H1 (cell line): ENCODE measurements around the gene ANP32D. TPM values are rescaled to one million over a fixed set of nuclear protein-coding genes. Genes with fewer than 3 reads are reported as not detected.

ENCODE experiments used
- CTCF ChIA-PET: fragments of 300-600 bp; sonication (Branson Sonifier 250); formaldehyde crosslinking; loops from one replicate; lab custom pipeline; 2021; ENCODE audit not compliant: partially characterized antibody; lab: Charles Lee
- POLR2A ChIA-PET: fragments of 300-600 bp; sonication (Branson Sonifier 250); formaldehyde crosslinking; loops from one replicate; lab custom pipeline; 2021; ENCODE audit warnings: inconsistent platforms; ENCODE audit not compliant: partially characterized antibody; lab: Charles Lee
- DNase-seq, 2 experiments: peaks; one replicate each; pipeline versions ENCODE4 v3.0.0 to v3.0.0-alpha.2; 2010 to 2022; ENCODE audit warnings: low spot score in 2 of 2, low read depth in 1 of 2, mixed read lengths in 1 of 2
- FAIRE-seq: peaks from 2 replicates; lab custom pipeline; 2011; peaks lifted over from hg19 to GRCh38; lab: Jason Lieb, UNC
- H2AFZ ChIP-seq: 2 replicates; pipeline ENCODE4 v1.8.1; 2012; ENCODE audit warnings: low read length, inconsistent platforms
- H2AK5ac ChIP-seq: 2 replicates; pipeline ENCODE4 v1.6.1; 2013; ENCODE audit warnings: low read depth, low read length
- H2BK120ac ChIP-seq: replicated peaks from 2 replicates; pipeline ENCODE3; 2013; ENCODE audit warnings: low read depth, low read length, inconsistent platforms
- H2BK12ac ChIP-seq: 2 replicates; pipeline ENCODE4 v1.6.1; 2013; ENCODE audit warnings: low read depth, low read length
- H2BK15ac ChIP-seq: 2 replicates; pipeline ENCODE4 v1.6.1; 2013; ENCODE audit warnings: low read length
- H2BK20ac ChIP-seq: 2 replicates; pipeline ENCODE4 v1.6.1; 2013; ENCODE audit warnings: low read length
- H2BK5ac ChIP-seq: 2 replicates; pipeline ENCODE4 v1.6.1; 2013; ENCODE audit warnings: low read depth, low read length
- H3K14ac ChIP-seq: 2 replicates; pipeline ENCODE4 v1.6.1; 2013; ENCODE audit warnings: inconsistent platforms; ENCODE audit not compliant: insufficient read length
- H3K18ac ChIP-seq: 2 replicates; pipeline ENCODE4 v1.6.1; 2013; ENCODE audit warnings: low read length; ENCODE audit errors: extremely low read depth
- H3K23ac ChIP-seq: 2 replicates; pipeline ENCODE4 v1.6.1; 2013; ENCODE audit warnings: inconsistent platforms; ENCODE audit not compliant: insufficient read length
- H3K23me2 ChIP-seq: 2 replicates; pipeline ENCODE4 v1.6.1; 2013; ENCODE audit warnings: low read depth, low read length
- H3K27ac ChIP-seq: 2 replicates; pipeline ENCODE4 v1.6.1; 2011; ENCODE audit warnings: low read depth, low read length, inconsistent platforms
- H3K27me3 ChIP-seq, 4 experiments: replicated peaks in 1 of 4; 1 replicate in 1 of 4; 2 replicates in 3 of 4; pipeline versions ENCODE4 v1.6.1 to v1.8.1; 2011 to 2013; ENCODE audit warnings: low read length in 3 of 4, mild to moderate bottlenecking in 3 of 4, inconsistent platforms in 2 of 4, mixed read lengths in 2 of 4, moderate library complexity in 1 of 4; ENCODE audit not compliant: control insufficient read depth in 3 of 4, insufficient read depth in 3 of 4; ENCODE audit errors: extremely low read depth in 1 of 4
- H3K36me3 ChIP-seq, 4 experiments: 2 replicates each; pipeline versions ENCODE4 v1.6.1 to v1.8.1; 2011 to 2013; ENCODE audit warnings: mild to moderate bottlenecking in 4 of 4, low read length in 3 of 4, moderate library complexity in 2 of 4, control low read depth in 1 of 4, inconsistent platforms in 1 of 4; ENCODE audit not compliant: insufficient read depth in 4 of 4, control insufficient read depth in 2 of 4
- H3K4ac ChIP-seq: replicated peaks from 2 replicates; pipeline ENCODE3; 2013; ENCODE audit warnings: low read length, low read depth, mixed read lengths, inconsistent platforms; ENCODE audit not compliant: insufficient read length
- H3K4me1 ChIP-seq, 4 experiments: replicated peaks in 1 of 4; 1 replicate in 1 of 4; 2 replicates in 3 of 4; pipeline versions ENCODE4 v1.6.1 to v1.8.1; 2011 to 2013; ENCODE audit warnings: low read length in 3 of 4, inconsistent platforms in 2 of 4, mixed read lengths in 1 of 4; ENCODE audit not compliant: insufficient read depth in 4 of 4, control insufficient read depth in 3 of 4
- H3K4me2 ChIP-seq, 2 experiments: 2 replicates each; pipeline versions ENCODE4 v1.6.1 to v1.8.1; 2011 to 2013; ENCODE audit warnings: low read depth in 2 of 2, low read length in 2 of 2, control low read depth in 1 of 2, inconsistent platforms in 1 of 2, mild to moderate bottlenecking in 1 of 2; ENCODE audit not compliant: insufficient read depth in 1 of 2
- H3K4me3 ChIP-seq, 4 experiments: fragments of 200-600, 300-600 bp in 1 of 4; sonication (generic), shearing (Covaris generic), sonication (Bioruptor Twin) in 1 of 4; 2 replicates each; pipeline versions ENCODE4 v1.5.1 to v1.8.1; 2011 to 2016; ENCODE audit warnings: low read length in 4 of 4, low read depth in 3 of 4, control low read depth in 2 of 4, inconsistent platforms in 2 of 4, mild to moderate bottlenecking in 2 of 4, mixed read lengths in 1 of 4, moderate library complexity in 1 of 4; ENCODE audit not compliant: insufficient read depth in 2 of 4; ENCODE audit errors: extremely low read depth in 1 of 4
- H3K56ac ChIP-seq: replicated peaks from 2 replicates; pipeline ENCODE3; 2013; ENCODE audit warnings: low read depth, mild to moderate bottlenecking, mixed read lengths, low read length, inconsistent platforms; ENCODE audit not compliant: insufficient read length
- H3K79me1 ChIP-seq: 2 replicates; pipeline ENCODE4 v1.6.1; 2013; ENCODE audit warnings: low read depth, low read length, control low read depth
- H3K79me2 ChIP-seq, 2 experiments: 2 replicates each; pipeline versions ENCODE4 v1.6.1 to v1.8.1; 2012 to 2013; ENCODE audit warnings: low read length in 2 of 2, mild to moderate bottlenecking in 2 of 2, inconsistent platforms in 1 of 2; ENCODE audit not compliant: insufficient read depth in 2 of 2, control insufficient read depth in 1 of 2
- H3K9ac ChIP-seq, 4 experiments: replicated peaks in 1 of 4; 1 replicate in 1 of 4; 2 replicates in 3 of 4; pipeline versions ENCODE4 v1.6.1 to v1.8.1; 2011 to 2013; ENCODE audit warnings: low read depth in 3 of 4, low read length in 3 of 4, control low read depth in 2 of 4, mild to moderate bottlenecking in 2 of 4, moderate library complexity in 2 of 4, inconsistent platforms in 1 of 4; ENCODE audit errors: extremely low read depth in 1 of 4
- H3K9me3 ChIP-seq, 2 experiments: 2 replicates each; pipeline versions ENCODE4 v1.6.1 to v1.8.1; 2012 to 2013; ENCODE audit warnings: mild to moderate bottlenecking in 2 of 2, moderate library complexity in 2 of 2, control low read depth in 1 of 2, inconsistent platforms in 1 of 2, low read depth in 1 of 2, low read length in 1 of 2, mixed read lengths in 1 of 2; ENCODE audit not compliant: insufficient read depth in 2 of 2
- H4K20me1 ChIP-seq, 2 experiments: replicated peaks in 1 of 2; 2 replicates each; pipeline versions ENCODE3 to v1.8.1; 2011 to 2013; ENCODE audit warnings: inconsistent platforms in 2 of 2, low read length in 2 of 2, mild to moderate bottlenecking in 1 of 2; ENCODE audit not compliant: insufficient read depth in 2 of 2, control insufficient read depth in 1 of 2
- H4K5ac ChIP-seq: 2 replicates; pipeline ENCODE4 v1.6.1; 2013; ENCODE audit warnings: low read length, low read depth, mixed read lengths, inconsistent platforms; ENCODE audit not compliant: insufficient read length
- H4K8ac ChIP-seq: 2 replicates; pipeline ENCODE4 v1.8.0; 2013; ENCODE audit warnings: mild to moderate bottlenecking, moderate library complexity, low read length, inconsistent platforms; ENCODE audit not compliant: insufficient read depth; ENCODE audit errors: extremely low read depth
- H4K91ac ChIP-seq: replicated peaks from 2 replicates; pipeline ENCODE3; 2013; ENCODE audit warnings: low read length, mixed read lengths, inconsistent platforms; ENCODE audit not compliant: insufficient read length
- CHD2 ChIP-seq: IDR thresholded peaks from 2 replicates; pipeline ENCODE4 v1.6.1; 2012; ENCODE audit warnings: low read length, improper control_type of control experiment
- MAFK ChIP-seq: IDR thresholded peaks from 2 replicates; pipeline ENCODE4 v1.6.1; 2012; ENCODE audit warnings: low read depth, mild to moderate bottlenecking, improper control_type of control experiment, low read length
- NANOG ChIP-seq: IDR thresholded peaks from 2 replicates; pipeline ENCODE4 v1.6.1; 2011; ENCODE audit warnings: low read length, low read depth, mild to moderate bottlenecking, inconsistent platforms; ENCODE audit not compliant: insufficient read depth, poor library complexity, severe bottlenecking
- SAP30 ChIP-seq: fragments of 300-600 bp; sonication (generic); IDR thresholded peaks from 2 replicates; pipeline ENCODE4 v1.7.1; 2012; ENCODE audit warnings: low read length, moderate library complexity, mild to moderate bottlenecking, inconsistent platforms; ENCODE audit not compliant: insufficient read depth, insufficient replicate concordance
- TAF7 ChIP-seq: optimal IDR thresholded peaks from 2 replicates; pipeline ENCODE3; 2011; ENCODE audit warnings: low read depth, mild to moderate bottlenecking, inconsistent platforms, low read length, moderate library complexity, borderline replicate concordance
- WGBS, 2 experiments: shearing (Covaris generic) in 1 of 2; methylation state at CpG; one replicate each; pipeline versions ENCODE4 v1.1.6 to v1.1.7; 2013 to 2015; ENCODE audit warnings: low lambda C conversion rate in 2 of 2, mixed read lengths in 2 of 2, inconsistent platforms in 1 of 2, low coverage in 1 of 2, missing lambda C conversion rate in 1 of 2; ENCODE audit not compliant: insufficient replicate concordance in 2 of 2, insufficient coverage in 1 of 2, insufficient read length in 1 of 2; ENCODE audit errors: extremely low coverage in 1 of 2, missing lambda C conversion rate in 1 of 2; 5-methylcytosine and 5-hydroxymethylcytosine counted together
- polyA plus RNA-seq, 7 experiments: library from polyadenylated mRNA; depleted of rRNA in 3 of 7; stranded (reverse) in 5 of 7; unstranded in 2 of 7; fragments of >200 nt in 5 of 7; fragments of 200-250 nt in 2 of 7; gene quantifications; 1 replicate in 5 of 7; 2 replicates in 1 of 7; 4 replicates in 1 of 7; pipeline versions ENCODE4 v1.2.1 to v1.2.3, GENCODE V29; 2011 to 2013; ENCODE audit warnings: missing spikeins in 2 of 7, mixed read lengths in 2 of 7
- total RNA-seq: library from RNA; stranded (reverse); fragmentation: NEBNext Ultra II Directional; extraction: Animal tissue kit (Norgen Biotek cat#: 25700); gene quantifications from 2 replicates; pipeline ENCODE4 v1.2.1, GENCODE V29; 2021

The ANP32D gene
- total and polyA plus RNA-seq, 2 of the 8 experiments (the other 6 are each of a cell fraction or from before 2014, with no cell fraction given): not detected

- H4K91ac ChIP-seq: no peak overlapping the region
- peaks cover 25 to 32% of the 10 kb centered on the region in 2 experiments for H3K9me3 ChIP-seq
- H3K79me2 ChIP-seq: no peaks in the 10 kb centered on the region
- H2BK120ac ChIP-seq: no peak overlapping the region
- CTCF ChIA-PET: no interaction called here
- H2BK20ac ChIP-seq: no peak overlapping the region
- H3K14ac ChIP-seq: no peak overlapping the region
- H3K9ac ChIP-seq: no peak overlapping the region
- DNase-seq (no peak), FAIRE-seq (no peak)
- H3K27me3 ChIP-seq: no peaks in the 10 kb centered on the region
- H3K56ac ChIP-seq: no peak overlapping the region
- H3K23ac ChIP-seq: no peak overlapping the region
- no peaks in the 10 kb centered on the region for H3K36me3 ChIP-seq
- H3K4ac ChIP-seq: no peak overlapping the region
- H3K18ac ChIP-seq: no peak overlapping the region
- POLR2A ChIA-PET: no interaction called here
- H3K4me1 ChIP-seq: no peaks in the 10 kb centered on the region
- H2BK12ac ChIP-seq: no peak overlapping the region
- H2AK5ac ChIP-seq: no peak overlapping the region
- H4K8ac ChIP-seq: no peak overlapping the region
- H2AFZ ChIP-seq: no peak overlapping the region
- WGBS, 2 experiments: 69% methylated on average over 2 of the region's 2 CpGs; no CpG with 5 or more reads in 1 of the 2 experiments
- no peaks in the 10 kb centered on the region for H3K79me1 ChIP-seq
- no peak overlapping the region for H4K5ac ChIP-seq
- H3K23me2 ChIP-seq: no peaks in the 10 kb centered on the region
- no peaks in the 10 kb centered on the region for H4K20me1 ChIP-seq
- no peak overlapping the region for H2BK15ac ChIP-seq
- H3K4me3 ChIP-seq: no peak overlapping the region
- no peak overlapping the region for H3K27ac ChIP-seq
- H2BK5ac ChIP-seq: no peak overlapping the region
- no peak overlapping the region for H3K4me2 ChIP-seq
- TF ChIP-seq TAF7: no peak
- no peak for TF ChIP-seq NANOG
- no peak for TF ChIP-seq MAFK
- TF ChIP-seq CHD2: no peak
- no peak for TF ChIP-seq SAP30
These were observed 36.6 kb downstream of the ANP32D start for GRCh38 chr12:48508987-48509386.
